Stimulated activated CD8-positive, alpha-beta memory T cell treated with anti-CD3 and anti-CD28 coated beads, Interleukin-2, amount 100 ng/mL, for 48 hours (primary cell): ENCODE measurements around the gene SYTL5.

Source experiments
- DNase-seq, 2 donors: peaks; one replicate each; pipeline ENCODE4 v3.0.0-alpha.2; 2020; ENCODE audit warnings: low read depth in 2 of 2

SYTL5 gene

DNA sequence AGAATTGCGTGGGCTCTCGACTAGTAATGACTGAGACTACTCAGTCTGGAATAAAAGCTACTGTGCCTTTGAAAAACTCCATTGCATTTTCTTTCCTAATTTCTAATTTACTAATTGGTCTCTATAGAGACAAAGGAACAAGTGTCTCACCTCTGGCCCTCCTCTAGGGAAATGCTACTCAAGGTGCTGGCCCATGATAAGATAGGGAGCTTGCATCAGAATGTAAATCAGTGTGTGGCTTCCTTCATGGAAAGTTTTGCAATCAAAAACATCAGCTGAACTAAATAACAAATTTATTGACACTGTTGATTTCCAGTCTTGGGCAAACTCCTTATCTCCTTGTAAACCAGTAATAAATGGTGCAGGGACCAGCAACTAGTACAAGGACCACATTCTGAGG is 132.5 kb downstream of the SYTL5 start:
- DNase-seq = no peak

DNA sequence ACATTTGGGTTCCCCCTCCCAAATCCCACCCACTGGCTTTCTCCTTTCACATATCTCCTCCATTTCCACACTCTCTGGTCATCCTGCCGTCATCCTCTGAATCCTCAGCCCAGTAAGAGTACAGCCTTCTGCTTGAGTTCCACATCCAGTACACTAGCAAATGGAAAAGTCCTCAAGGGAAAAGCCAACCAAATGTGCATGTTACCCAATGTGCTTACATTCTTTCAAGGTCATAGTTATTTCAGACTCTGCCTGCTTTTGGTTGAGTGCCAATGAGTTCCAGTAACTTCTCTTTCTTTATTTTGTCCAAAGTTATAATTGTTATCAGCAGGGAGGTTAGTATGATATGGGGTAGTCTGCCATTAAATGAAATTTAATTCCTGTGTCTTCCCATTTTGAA is 136.3 kb downstream of the SYTL5 start:
- DNase-seq = no peak

DNA sequence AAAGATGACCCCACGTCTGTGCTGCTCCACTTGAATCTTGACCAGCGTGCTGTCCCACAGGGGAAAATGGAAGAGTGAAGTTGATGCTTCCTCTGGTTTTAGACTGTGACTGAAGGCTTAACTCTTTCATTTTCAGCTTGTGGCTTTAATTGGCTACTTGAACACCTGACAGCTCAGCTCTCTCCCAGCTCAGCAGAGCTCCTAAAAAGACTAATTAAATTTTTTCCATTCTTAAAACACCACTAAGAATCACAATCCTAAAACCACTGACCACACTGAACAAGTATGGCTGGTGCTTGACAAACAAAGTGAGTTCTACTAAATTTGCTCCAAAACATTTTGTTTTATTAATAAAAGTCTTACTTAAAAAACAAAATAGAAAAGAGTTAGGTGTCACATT is 142.7 kb downstream of the SYTL5 start:
- DNase-seq = no peak

DNA sequence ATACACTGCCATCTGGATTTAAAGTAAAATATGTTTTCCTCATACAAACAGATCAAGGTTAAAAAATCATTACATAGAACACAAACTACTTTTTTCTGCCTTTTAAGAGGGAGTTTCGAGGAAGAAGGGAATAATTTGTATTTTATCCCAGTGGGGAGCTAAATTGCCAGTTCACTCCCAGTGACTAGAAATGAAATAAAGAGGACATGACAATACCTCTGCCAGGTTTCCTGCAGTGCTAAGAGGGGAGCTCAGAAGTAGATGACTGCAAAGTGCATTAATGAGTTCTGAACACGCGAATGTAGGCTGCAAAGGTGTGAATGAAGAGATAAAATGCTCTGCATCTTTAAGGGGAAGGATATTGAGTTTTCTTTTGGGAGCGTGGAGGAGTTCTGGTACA is 144.6 kb downstream of the SYTL5 start:
- DNase-seq = no peak

DNA sequence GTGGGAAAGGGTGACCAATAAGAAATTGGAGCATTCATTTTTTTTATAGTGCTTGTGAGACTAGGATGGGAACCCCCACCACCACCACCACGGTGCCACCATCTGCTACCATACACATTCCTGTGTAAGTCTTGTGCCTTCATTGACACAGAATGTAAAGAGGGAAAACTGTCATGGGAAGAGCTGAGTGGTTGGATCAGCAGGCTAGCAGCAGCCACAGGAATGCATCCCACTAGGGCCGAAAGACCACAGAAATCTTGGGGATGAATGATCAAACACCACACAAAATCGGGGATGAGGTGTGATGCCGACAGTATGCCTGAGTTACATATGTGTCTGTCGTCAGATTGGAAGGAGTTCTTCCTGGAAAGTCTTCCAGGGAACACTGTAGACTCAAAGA is 145.1 kb downstream of the SYTL5 start:
- no peak for DNase-seq

DNA sequence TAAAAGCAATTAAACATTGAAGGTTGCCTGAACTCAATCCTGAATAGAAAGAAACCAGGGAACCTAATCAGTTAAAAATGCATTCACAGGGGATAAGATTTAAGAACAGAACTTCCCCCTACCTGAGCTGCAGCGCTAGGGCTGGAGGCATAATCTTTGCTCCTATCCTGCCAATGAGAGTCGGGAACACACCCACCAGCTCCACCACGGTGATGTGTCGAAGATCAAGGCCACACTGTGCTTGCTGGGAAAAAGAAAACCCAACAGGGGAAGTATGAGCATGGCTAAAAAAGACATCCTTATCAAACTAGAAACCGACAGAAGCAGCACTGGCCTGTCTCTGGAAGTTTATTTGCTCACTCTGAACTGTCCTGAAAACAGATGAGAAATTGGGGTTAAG is 148.0 kb downstream of the SYTL5 start:
- no peak for DNase-seq

DNA sequence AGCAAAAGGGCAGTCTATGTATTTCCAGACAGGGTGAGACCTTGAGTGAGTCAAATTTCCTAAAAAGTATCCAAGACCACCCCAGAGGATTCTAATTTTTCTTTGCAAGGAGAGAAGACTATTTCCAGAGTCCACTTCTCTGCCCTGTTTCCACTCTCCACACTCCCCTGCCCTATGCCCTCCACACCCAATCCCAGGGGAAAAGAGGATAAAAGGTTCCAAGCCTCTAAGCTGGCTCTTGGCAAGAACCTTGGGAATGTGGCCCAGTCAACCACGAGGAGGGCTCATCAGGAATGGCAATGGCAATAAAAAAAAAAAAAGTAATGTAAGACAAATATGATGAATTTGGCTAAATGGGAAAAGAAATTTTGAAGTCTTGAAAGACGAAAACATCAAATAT is 148.5 kb downstream of the SYTL5 start:
- no peak for DNase-seq

DNA sequence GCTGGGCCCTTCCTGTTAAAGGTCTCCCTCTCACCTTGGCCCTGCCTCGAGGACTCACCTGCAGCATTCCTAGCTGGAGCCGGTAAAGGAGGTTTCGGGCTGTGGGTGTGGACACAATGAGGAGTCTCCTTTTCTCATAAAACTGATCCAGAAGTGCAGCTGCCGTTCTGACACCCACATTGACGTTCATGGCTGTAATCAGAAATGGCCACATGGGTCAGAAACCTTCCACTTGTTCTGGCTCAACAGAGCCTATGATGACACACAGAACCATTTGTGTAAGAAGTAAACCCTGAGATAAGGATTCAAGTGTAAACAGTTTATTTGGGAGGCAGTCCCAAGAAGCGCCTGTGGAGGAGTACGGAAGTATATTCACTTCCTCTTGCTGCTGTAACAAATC is 150.5 kb downstream of the SYTL5 start:
- DNase-seq = no peak

DNA sequence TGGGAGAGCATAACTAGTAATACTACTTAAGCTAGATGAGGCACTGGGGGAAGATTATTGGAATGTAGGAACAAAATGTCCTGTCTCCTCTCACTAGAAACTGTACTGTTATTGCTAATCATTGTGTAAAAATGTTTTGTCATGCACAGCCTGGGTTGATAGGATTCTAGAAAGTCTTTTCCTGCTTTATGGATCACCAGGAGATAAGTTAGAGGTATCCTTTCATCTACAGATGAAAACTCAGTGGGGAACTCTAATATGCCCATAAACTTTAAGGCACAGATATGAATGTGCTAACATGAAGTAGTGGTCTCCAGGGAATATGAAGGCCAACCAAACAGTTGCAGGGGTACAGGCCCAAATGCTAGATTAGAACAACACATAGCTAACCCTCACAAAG is 156.8 kb downstream of the SYTL5 start:
- DNase-seq = no peak

DNA sequence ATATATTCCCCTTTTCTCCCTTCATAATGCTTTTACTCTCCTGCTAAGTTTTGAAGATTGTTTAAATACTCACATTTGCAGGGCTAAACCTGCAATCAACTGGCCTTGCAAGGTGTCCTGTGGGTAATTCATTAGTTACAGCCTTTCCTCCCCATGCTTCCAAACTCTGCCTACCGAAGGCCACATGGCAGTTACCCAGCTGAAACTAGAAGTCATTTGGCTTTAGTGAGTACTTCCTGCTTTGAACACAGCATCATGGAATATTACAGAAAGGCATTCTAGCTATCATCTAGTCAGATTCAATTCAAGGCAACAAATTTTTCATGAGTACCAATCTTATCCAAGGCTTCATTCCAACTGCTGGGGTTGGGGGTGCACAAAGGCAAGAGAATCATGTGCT is 158.7 kb downstream of the SYTL5 start:
- no peak for DNase-seq

DNA sequence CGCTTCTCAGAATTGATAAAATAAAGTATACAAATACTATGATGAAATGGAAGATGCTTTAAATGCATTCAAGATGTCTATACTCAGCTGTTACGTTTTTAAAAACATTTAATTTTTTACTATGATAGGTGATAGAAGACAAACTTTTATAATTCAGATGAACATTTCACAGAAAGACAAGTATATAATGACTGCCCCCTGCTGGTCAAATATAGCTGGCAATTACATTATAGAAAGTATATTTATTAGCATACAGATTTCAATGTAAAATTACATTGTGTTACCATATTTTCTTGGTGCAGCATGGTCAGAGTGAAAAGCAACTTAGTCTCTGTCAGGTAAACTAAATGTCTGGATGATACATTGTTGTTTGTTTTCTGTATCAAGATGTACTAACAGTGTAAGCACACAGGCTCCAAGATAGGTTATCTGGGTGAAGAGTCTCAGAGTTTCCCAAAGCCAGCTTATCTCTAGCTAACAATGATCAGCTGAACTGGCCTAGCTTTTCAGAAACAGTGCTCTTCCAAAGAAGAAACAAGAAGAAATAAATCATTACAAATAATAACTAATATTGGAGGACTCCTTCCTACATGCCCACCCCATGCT is 160.2 kb downstream of the SYTL5 start:
- DNase-seq = no peak

DNA sequence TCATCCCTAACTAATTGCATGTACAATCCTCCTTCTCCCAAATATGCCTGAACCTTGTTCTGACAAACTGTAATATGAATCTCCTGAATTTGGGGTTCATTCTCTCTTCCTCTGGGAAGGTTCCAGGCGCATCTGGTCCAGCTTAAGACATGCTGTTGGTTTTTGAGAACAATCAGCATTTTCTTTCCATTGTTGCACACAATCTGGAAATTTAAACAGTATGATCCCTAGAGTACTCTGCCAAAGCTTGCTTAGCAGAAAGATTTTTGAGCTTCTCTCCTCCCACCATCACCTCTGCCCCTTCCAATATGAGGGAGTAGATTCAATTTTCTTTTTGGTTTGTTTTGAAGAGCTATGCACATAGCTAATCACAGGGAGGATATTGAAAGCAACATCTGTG is 164.2 kb downstream of the SYTL5 start:
- DNase-seq = no peak

DNA sequence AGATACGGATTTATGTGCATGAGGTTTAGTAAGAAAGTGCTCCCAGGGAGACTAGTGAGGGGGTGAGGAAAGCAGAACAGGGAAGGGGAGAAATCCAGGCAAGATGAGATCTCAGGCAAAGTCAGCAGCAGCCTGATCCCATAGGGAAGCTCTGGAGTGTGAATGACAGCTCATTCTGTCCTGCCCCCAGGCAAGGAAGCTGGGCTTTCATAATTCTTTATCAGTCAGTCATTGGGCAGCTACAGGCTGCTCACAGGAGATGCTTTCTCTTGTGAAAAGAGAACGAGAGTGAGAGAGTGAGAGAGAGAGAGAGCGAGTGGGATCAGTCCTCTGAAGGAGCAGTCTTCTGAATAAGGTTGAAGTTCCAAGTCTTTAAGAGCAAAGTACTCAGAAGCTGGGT is 166.2 kb downstream of the SYTL5 start:
- DNase-seq = no peak

DNA sequence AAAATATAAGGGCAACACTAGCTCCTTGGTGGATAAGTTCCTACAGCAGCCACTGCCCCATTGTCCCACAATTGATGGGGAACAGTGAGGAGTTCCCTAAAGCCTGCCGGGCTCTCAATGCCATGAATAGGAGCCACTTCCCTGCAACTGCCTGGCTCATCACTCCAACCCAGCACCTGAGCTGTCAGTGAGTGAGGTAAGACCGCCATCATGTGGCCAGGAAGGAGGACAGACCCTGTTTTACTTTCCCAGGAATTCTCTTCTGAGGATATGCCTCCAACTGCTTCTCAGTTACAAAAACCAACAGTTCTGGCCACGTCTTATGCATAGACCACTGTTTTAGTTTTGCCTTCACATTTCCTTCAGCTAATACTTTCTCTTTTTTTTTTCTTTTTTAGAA is 168.8 kb downstream of the SYTL5 start:
- no peak for DNase-seq

DNA sequence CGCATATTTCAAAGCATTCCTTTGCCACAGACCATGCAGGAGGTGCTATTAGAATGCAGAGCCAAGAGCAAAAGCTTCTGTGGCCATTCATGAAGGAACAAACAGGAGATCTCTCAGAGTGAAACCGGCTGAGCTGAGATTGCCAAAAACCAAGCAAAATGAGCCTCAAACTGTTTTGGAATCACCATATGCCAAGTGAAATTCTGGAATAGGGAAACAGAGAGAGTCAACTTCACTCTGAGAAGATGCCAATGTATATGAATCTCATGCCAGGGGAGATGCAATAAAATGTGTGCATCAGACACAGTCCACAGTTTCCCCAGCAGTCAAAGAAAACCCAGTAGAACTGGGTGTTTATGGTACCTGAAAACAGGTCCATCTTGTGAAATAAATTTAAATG is 172.0 kb downstream of the SYTL5 start:
- no peak for DNase-seq
